HEK293 (cell line): ENCODE results near the gene LARP1.
A peak's percentile ranks its signal among the peaks of the same experiment; 100 is the strongest.
"Not testable (repeated sequence)": the region's sequence is repeated elsewhere in the genome, so short reads cannot be mapped to it uniquely, and the experiment has no call there.

Experiments
- CTCF ChIA-PET: fragments of 350-600 bp; formaldehyde crosslinking; extraction: SDS; loops from one replicate; lab custom pipeline; 2021; ENCODE audit warnings: antibody characterized with exemption; lab: Yijun Ruan, JAX
- POLR2A ChIA-PET: fragments of 300-600 bp; formaldehyde crosslinking; extraction: SDS; loops from one replicate; lab custom pipeline; 2020; ENCODE audit warnings: antibody characterized with exemption, inconsistent platforms; lab: Yijun Ruan, JAX
- H3K27ac ChIP-seq: fragments of 200-500 bp; sonication (Bioruptor generic); 2 replicates; pipeline ENCODE4 v1.5.1; 2014; ENCODE audit warnings: low read depth, low read length, control low read depth, inconsistent platforms; ENCODE audit errors: extremely low read depth
- H3K36me3 ChIP-seq, 2 experiments: fragments of 200-500 bp in 1 of 2; sonication (Bioruptor generic) in 1 of 2; 1 replicate in 1 of 2; 2 replicates in 1 of 2; pipeline ENCODE4 v1.5.1; 2014 to 2017; ENCODE audit warnings: inconsistent platforms in 2 of 2, low read length in 2 of 2; ENCODE audit not compliant: control insufficient read depth in 2 of 2, insufficient read depth in 1 of 2
- H3K4me1 ChIP-seq: fragments of 200-500 bp; sonication (Bioruptor generic); 2 replicates; pipeline ENCODE4 v1.5.1; 2014; ENCODE audit warnings: mild to moderate bottlenecking, low read length, inconsistent platforms; ENCODE audit not compliant: control insufficient read depth, insufficient read depth
- H3K4me3 ChIP-seq: 2 replicates; pipeline ENCODE4 v1.5.1; 2011; ENCODE audit warnings: low read depth, mild to moderate bottlenecking, control low read depth, low read length, moderate library complexity
- H3K9me3 ChIP-seq: fragments of 200-500 bp; sonication (Bioruptor generic); 2 replicates; pipeline ENCODE4 v1.5.1; 2014; ENCODE audit warnings: low read depth, low read length, inconsistent platforms; ENCODE audit not compliant: control insufficient read depth, insufficient read depth
- BCL11B ChIP-seq: fragments of 450-650 bp; formaldehyde crosslinking; IDR thresholded peaks from 2 replicates; pipeline ENCODE4 v1.5.1; 2016; ENCODE audit warnings: low read depth, missing biosample characterization, missing genetic modification characterization
- GLI2 ChIP-seq: fragments of 450-650 bp; formaldehyde crosslinking; IDR thresholded peaks from 2 replicates; pipeline ENCODE4; 2017; ENCODE audit warnings: missing biosample characterization, missing genetic modification characterization, low read depth, borderline replicate concordance
- KLF7 ChIP-seq: fragments of 450-650 bp; formaldehyde crosslinking; IDR thresholded peaks from 2 replicates; pipeline ENCODE4 v1.5.1; 2016; ENCODE audit warnings: missing biosample characterization, missing genetic modification characterization, borderline replicate concordance
- MYNN ChIP-seq: fragments of 450-650 bp; formaldehyde crosslinking; IDR thresholded peaks from 2 replicates; pipeline ENCODE4 v1.5.1; 2016; ENCODE audit warnings: missing biosample characterization, missing genetic modification characterization, borderline replicate concordance
- ZBTB11 ChIP-seq: fragments of 450-650 bp; formaldehyde crosslinking; conservative IDR thresholded peaks from 2 replicates; pipeline ENCODE4 v1.5.1; 2016; ENCODE audit warnings: low read depth, missing biosample characterization, missing genetic modification characterization
- ZBTB21 ChIP-seq: fragments of 450-650 bp; formaldehyde crosslinking; IDR thresholded peaks from 2 replicates; pipeline ENCODE4 v1.5.1; 2017; ENCODE audit warnings: missing biosample characterization, missing genetic modification characterization
- ZFP3 ChIP-seq: fragments of 450-650 bp; formaldehyde crosslinking; IDR thresholded peaks from 2 replicates; pipeline ENCODE4 v1.5.1; 2016; ENCODE audit warnings: low read depth, missing biosample characterization, missing genetic modification characterization
- ZFP37 ChIP-seq: fragments of 450-650 bp; formaldehyde crosslinking; IDR thresholded peaks from 2 replicates; pipeline ENCODE4 v1.5.1; 2016; ENCODE audit warnings: missing biosample characterization, missing genetic modification characterization
- ZNF138 ChIP-seq: fragments of 450-650 bp; formaldehyde crosslinking; IDR thresholded peaks from 2 replicates; pipeline ENCODE4 v1.5.1; 2016; ENCODE audit warnings: missing biosample characterization, missing genetic modification characterization, borderline replicate concordance
- ZNF202 ChIP-seq: fragments of 450-650 bp; formaldehyde crosslinking; IDR thresholded peaks from 2 replicates; pipeline ENCODE4 v1.5.1; 2016; ENCODE audit warnings: missing biosample characterization, missing genetic modification characterization, borderline replicate concordance
- ZNF292 ChIP-seq: fragments of 450-650 bp; formaldehyde crosslinking; IDR thresholded peaks from 2 replicates; pipeline ENCODE4 v1.5.1; 2016; ENCODE audit warnings: low read depth, missing biosample characterization, missing genetic modification characterization, borderline replicate concordance
- ZNF366 ChIP-seq: fragments of 450-650 bp; formaldehyde crosslinking; conservative IDR thresholded peaks from 2 replicates; pipeline ENCODE4 v1.5.1; 2016; ENCODE audit warnings: missing biosample characterization, missing genetic modification characterization
- ZNF394 ChIP-seq: fragments of 450-650 bp; formaldehyde crosslinking; IDR thresholded peaks from 2 replicates; pipeline ENCODE4 v1.5.1; 2016; ENCODE audit warnings: missing biosample characterization, missing genetic modification characterization, mild to moderate bottlenecking, moderate library complexity, borderline replicate concordance
- ZNF426 ChIP-seq: fragments of 450-650 bp; formaldehyde crosslinking; IDR thresholded peaks from 2 replicates; pipeline ENCODE4 v1.5.1; 2017; ENCODE audit warnings: missing biosample characterization, missing genetic modification characterization, mild to moderate bottlenecking, inconsistent platforms, moderate library complexity
- ZNF433 ChIP-seq: fragments of 450-650 bp; formaldehyde crosslinking; IDR thresholded peaks from 2 replicates; pipeline ENCODE4 v1.5.1; 2016; ENCODE audit warnings: missing biosample characterization, missing genetic modification characterization, low read depth
- ZNF501 ChIP-seq: fragments of 450-650 bp; formaldehyde crosslinking; IDR thresholded peaks from 2 replicates; pipeline ENCODE4 v1.5.1; 2016; ENCODE audit warnings: missing biosample characterization, missing genetic modification characterization
- ZNF510 ChIP-seq: fragments of 450-650 bp; formaldehyde crosslinking; IDR thresholded peaks from 2 replicates; pipeline ENCODE4 v1.5.1; 2018; ENCODE audit warnings: mild to moderate bottlenecking, missing genetic modification characterization, missing biosample characterization; ENCODE audit not compliant: insufficient replicate concordance
- ZNF558 ChIP-seq: fragments of 450-650 bp; formaldehyde crosslinking; IDR thresholded peaks from 2 replicates; pipeline ENCODE4 v1.5.1; 2016; ENCODE audit warnings: missing biosample characterization, missing genetic modification characterization
- ZNF560 ChIP-seq: fragments of 450-650 bp; formaldehyde crosslinking; IDR thresholded peaks from 2 replicates; pipeline ENCODE4 v1.5.1; 2017; ENCODE audit warnings: missing biosample characterization, missing genetic modification characterization, borderline replicate concordance
- ZNF580 ChIP-seq: fragments of 450-650 bp; formaldehyde crosslinking; IDR thresholded peaks from 2 replicates; pipeline ENCODE4 v1.5.1; 2016; ENCODE audit warnings: missing biosample characterization, missing genetic modification characterization
- ZNF629 ChIP-seq: fragments of 450-650 bp; formaldehyde crosslinking; IDR thresholded peaks from 2 replicates; pipeline ENCODE4 v1.5.1; 2017; ENCODE audit warnings: missing biosample characterization, missing genetic modification characterization
- ZNF654 ChIP-seq: fragments of 450-650 bp; formaldehyde crosslinking; IDR thresholded peaks from 2 replicates; pipeline ENCODE4 v1.5.1; 2016; ENCODE audit warnings: low read depth, missing biosample characterization, missing genetic modification characterization
- TF ChIP-seq, protein P1 (sequence below): fragments of 450-650 bp; formaldehyde crosslinking; conservative IDR thresholded peaks from 2 replicates; pipeline ENCODE4 v1.5.1; 2016; ENCODE audit warnings: low read depth, missing biosample characterization, missing genetic modification characterization
- TF ChIP-seq, protein P2 (sequence below): fragments of 450-650 bp; formaldehyde crosslinking; IDR thresholded peaks from 2 replicates; pipeline ENCODE4 v1.5.1; 2016; ENCODE audit warnings: missing biosample characterization, missing genetic modification characterization, borderline replicate concordance

The LARP1 gene

GRCh38 chr5:154736372-154736771, 18.8 kb upstream of the LARP1 start:
- H3K36me3 ChIP-seq, H3K4me3 ChIP-seq, H3K27ac ChIP-seq, H3K4me1 ChIP-seq, POLR2A ChIA-PET, H3K9me3 ChIP-seq: not testable (repeated sequence)
- CTCF ChIA-PET: interaction anchor here (0.6 kb wide), 1 partner anchor 103 kb away, joined by 3 read pairs; no protein-coding TSS in a partner anchor
- 0 out of 2 replicates have a peak, but pooled peaks have one; percentile 56 for TF ChIP-seq ZNF292 (tag by site-specific recombination)
- peak; percentile 75; the same call in 1 of the 2 replicates for TF ChIP-seq ZFP37 (tag by site-specific recombination)
- 0 out of 2 replicates have a peak, but pooled peaks have one; percentile 17 for TF ChIP-seq ZNF629
- TF ChIP-seq ZNF580 (tag by site-specific recombination): 0 out of 2 replicates have a peak, but pooled peaks have one; percentile 56
- 0 out of 2 replicates have a peak, but pooled peaks have one; percentile 30 for TF ChIP-seq ZNF138
- TF ChIP-seq MYNN: peak; percentile 50; the same call in 1 of the 2 replicates
- peak; percentile 94 for TF ChIP-seq ZNF433
- peak; percentile 97 for TF ChIP-seq ZNF202 (tag by site-specific recombination)
- peak; percentile 35; the same call in 1 of the 2 replicates for TF ChIP-seq ZBTB21 (tag by site-specific recombination)
- TF ChIP-seq ZNF426 (tag by site-specific recombination): peak; percentile 95
- TF ChIP-seq, protein P1, sequence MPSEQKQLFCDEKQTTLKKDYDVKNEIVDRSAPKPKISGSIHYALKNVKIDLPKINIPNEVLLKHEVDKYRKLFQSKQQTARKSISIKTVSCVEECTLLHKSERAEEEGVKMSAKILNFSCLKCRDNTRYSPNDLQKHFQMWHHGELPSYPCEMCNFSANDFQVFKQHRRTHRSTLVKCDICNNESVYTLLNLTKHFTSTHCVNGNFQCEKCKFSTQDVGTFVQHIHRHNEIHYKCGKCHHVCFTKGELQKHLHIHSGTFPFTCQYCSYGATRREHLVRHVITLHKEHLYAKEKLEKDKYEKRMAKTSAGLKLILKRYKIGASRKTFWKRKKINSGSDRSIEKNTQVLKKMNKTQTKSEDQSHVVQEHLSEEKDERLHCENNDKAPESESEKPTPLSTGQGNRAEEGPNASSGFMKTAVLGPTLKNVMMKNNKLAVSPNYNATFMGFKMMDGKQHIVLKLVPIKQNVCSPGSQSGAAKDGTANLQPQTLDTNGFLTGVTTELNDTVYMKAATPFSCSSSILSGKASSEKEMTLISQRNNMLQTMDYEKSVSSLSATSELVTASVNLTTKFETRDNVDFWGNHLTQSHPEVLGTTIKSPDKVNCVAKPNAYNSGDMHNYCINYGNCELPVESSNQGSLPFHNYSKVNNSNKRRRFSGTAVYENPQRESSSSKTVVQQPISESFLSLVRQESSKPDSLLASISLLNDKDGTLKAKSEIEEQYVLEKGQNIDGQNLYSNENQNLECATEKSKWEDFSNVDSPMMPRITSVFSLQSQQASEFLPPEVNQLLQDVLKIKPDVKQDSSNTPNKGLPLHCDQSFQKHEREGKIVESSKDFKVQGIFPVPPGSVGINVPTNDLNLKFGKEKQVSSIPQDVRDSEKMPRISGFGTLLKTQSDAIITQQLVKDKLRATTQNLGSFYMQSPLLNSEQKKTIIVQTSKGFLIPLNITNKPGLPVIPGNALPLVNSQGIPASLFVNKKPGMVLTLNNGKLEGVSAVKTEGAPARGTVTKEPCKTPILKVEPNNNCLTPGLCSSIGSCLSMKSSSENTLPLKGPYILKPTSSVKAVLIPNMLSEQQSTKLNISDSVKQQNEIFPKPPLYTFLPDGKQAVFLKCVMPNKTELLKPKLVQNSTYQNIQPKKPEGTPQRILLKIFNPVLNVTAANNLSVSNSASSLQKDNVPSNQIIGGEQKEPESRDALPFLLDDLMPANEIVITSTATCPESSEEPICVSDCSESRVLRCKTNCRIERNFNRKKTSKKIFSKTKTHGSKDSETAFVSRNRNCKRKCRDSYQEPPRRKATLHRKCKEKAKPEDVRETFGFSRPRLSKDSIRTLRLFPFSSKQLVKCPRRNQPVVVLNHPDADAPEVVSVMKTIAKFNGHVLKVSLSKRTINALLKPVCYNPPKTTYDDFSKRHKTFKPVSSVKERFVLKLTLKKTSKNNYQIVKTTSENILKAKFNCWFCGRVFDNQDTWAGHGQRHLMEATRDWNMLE: peak; percentile 95
- TF ChIP-seq BCL11B (tag by site-specific recombination): 0 out of 2 replicates have a peak, but pooled peaks have one; percentile 20
- peak; percentile 35; the same call in 1 of the 2 replicates for TF ChIP-seq ZFP3 (tag by site-specific recombination)
- peak; percentile 29; the same call in 1 of the 2 replicates for TF ChIP-seq GLI2
- peak; percentile 68; the same call in 1 of the 2 replicates for TF ChIP-seq ZNF560
- TF ChIP-seq ZNF654 (tag by site-specific recombination): peak; percentile 38
- peak; percentile 81 for TF ChIP-seq ZBTB11 (tag by site-specific recombination)
- TF ChIP-seq, protein P2, sequence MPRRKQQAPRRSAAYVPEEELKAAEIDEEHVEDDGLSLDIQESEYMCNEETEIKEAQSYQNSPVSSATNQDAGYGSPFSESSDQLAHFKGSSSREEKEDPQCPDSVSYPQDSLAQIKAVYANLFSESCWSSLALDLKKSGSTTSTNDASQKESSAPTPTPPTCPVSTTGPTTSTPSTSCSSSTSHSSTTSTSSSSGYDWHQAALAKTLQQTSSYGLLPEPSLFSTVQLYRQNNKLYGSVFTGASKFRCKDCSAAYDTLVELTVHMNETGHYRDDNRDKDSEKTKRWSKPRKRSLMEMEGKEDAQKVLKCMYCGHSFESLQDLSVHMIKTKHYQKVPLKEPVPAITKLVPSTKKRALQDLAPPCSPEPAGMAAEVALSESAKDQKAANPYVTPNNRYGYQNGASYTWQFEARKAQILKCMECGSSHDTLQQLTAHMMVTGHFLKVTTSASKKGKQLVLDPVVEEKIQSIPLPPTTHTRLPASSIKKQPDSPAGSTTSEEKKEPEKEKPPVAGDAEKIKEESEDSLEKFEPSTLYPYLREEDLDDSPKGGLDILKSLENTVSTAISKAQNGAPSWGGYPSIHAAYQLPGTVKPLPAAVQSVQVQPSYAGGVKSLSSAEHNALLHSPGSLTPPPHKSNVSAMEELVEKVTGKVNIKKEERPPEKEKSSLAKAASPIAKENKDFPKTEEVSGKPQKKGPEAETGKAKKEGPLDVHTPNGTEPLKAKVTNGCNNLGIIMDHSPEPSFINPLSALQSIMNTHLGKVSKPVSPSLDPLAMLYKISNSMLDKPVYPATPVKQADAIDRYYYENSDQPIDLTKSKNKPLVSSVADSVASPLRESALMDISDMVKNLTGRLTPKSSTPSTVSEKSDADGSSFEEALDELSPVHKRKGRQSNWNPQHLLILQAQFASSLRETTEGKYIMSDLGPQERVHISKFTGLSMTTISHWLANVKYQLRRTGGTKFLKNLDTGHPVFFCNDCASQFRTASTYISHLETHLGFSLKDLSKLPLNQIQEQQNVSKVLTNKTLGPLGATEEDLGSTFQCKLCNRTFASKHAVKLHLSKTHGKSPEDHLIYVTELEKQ (tag by site-specific recombination): peak; percentile 38; the same call in 1 of the 2 replicates
- TF ChIP-seq ZNF366 (tag by site-specific recombination): 0 out of 2 replicates have a peak, but pooled peaks have one; percentile 24
- peak; percentile 73; the same call in 1 of the 2 replicates for TF ChIP-seq ZNF558 (tag by site-specific recombination)
- TF ChIP-seq ZNF501: 0 out of 2 replicates have a peak, but pooled peaks have one; percentile 44
- TF ChIP-seq ZNF510 (tag by site-specific recombination): peak; percentile 86
- peak; percentile 97 for TF ChIP-seq ZNF394 (tag by site-specific recombination)
- TF ChIP-seq KLF7: 0 out of 2 replicates have a peak, but pooled peaks have one; percentile 36
